ENCODE measurements around the gene PRXL2C. TPM values are rescaled to one million over a fixed set of nuclear protein-coding genes. Genes with fewer than 3 reads are reported as not detected.

The PRXL2C gene
- total RNA-seq, 1 donor from 2014 or later = 4.6 TPM

DNA sequence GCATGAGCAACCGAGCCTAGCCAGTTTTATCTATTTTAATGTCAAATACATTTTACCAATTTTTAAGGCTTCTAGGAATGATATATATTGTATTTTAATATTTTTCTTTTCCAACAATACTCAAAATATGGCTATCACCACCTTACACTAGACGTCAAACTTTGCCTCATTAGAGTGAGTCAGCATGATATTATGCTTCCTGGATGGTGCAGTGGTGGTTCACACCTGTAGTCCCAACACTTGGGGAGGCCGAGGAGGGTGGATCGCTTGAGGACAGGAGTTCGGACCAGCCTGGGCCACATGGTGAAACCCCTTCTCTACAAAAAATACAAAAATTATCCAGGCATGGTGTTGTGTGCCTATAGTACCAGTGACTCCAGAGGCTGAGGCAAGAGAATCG lies 28.2 kb downstream of the PRXL2C start:
- no peak overlapping the region for H3K4me3 Mint-ChIP-seq
- H3K27ac Mint-ChIP-seq = no peak overlapping the region
- no peak for DNase-seq (ENCODE audit: low spot score in 2 of 2, unreplicated experiment in 2 of 2)
- peaks cover under 1% of the 10 kb centered on the region for H3K4me1 Mint-ChIP-seq
- TF ChIP-seq, protein P1, sequence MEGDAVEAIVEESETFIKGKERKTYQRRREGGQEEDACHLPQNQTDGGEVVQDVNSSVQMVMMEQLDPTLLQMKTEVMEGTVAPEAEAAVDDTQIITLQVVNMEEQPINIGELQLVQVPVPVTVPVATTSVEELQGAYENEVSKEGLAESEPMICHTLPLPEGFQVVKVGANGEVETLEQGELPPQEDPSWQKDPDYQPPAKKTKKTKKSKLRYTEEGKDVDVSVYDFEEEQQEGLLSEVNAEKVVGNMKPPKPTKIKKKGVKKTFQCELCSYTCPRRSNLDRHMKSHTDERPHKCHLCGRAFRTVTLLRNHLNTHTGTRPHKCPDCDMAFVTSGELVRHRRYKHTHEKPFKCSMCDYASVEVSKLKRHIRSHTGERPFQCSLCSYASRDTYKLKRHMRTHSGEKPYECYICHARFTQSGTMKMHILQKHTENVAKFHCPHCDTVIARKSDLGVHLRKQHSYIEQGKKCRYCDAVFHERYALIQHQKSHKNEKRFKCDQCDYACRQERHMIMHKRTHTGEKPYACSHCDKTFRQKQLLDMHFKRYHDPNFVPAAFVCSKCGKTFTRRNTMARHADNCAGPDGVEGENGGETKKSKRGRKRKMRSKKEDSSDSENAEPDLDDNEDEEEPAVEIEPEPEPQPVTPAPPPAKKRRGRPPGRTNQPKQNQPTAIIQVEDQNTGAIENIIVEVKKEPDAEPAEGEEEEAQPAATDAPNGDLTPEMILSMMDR (IDR thresholded peaks at IDR 0.05; ENCODE audit: unreplicated experiment) = no peak
- H3K9me3 Mint-ChIP-seq = no peaks in the 10 kb centered on the region
- peaks cover 7% of the 10 kb centered on the region for H3K27me3 Mint-ChIP-seq (ENCODE audit: low read depth)
- no peaks in the 10 kb centered on the region for H3K36me3 Mint-ChIP-seq

DNA sequence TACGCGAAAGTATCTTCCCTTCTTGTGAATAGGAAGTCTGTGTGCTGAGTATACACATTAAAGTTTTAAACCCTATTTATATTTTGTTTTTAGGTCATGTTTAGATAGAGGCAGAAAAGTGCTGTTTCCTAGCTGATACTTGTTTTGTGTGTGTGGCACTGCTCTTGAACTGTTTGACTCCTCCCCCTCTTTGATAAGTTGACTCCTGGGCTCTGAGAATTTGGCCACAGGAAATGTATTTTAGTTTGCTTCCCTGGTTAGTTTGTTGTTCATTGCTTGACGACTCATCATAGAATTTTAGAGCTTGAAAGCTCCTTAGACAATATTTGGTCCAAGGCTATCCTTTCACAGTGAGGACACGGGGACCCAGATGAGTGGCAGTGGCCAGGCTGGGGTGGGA lies 33.5 kb downstream of the PRXL2C start:
- Mint-ChIP-seq H3K36me3 (no peaks in the 10 kb centered on the region), H3K4me3 (no peak overlapping the region), H3K27ac (peak overlapping the region; percentile 22), H3K27me3 (ENCODE audit: low read depth) (no peaks in the 10 kb centered on the region), H3K4me1 (peaks cover 35% of the 10 kb centered on the region), H3K9me3 (no peaks in the 10 kb centered on the region)
- TF ChIP-seq, protein P1 (IDR thresholded peaks at IDR 0.05; ENCODE audit: unreplicated experiment) = no peak
- DNase-seq (ENCODE audit: low spot score in 2 of 2, unreplicated experiment in 2 of 2) = no peak

DNA sequence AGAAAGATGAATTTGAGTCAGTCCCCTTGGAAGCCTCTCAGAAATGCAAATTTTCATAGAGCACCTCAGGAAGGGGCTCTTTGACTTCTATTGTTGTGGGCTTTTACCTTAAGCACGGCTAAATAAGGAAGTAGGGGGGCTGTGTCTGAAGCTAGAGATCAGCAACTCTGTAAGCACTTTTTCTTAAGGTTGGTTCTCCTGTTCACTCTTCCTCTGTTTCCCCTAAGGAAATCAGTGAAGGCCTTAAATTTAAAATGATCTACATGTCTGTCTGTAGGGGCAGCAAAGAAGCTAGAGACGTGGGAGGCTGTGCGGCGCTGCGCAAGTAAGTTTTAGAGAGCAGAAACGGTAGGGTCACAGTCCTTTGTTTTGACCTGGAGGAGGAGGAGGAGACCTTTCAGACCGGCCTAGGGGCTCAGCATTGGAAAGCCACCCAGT lies 34.3 kb downstream of the PRXL2C start:
- TF ChIP-seq, protein P1 (IDR thresholded peaks at IDR 0.05; ENCODE audit: unreplicated experiment) = no peak
- Mint-ChIP-seq H3K4me1 (peaks cover 35% of the 10 kb centered on the region), H3K36me3 (no peaks in the 10 kb centered on the region), H3K27ac (peak overlapping the region; percentile 95), H3K9me3 (no peaks in the 10 kb centered on the region), H3K27me3 (ENCODE audit: low read depth) (no peaks in the 10 kb centered on the region), H3K4me3 (peak overlapping the region; percentile 80)
- no peak for DNase-seq (ENCODE audit: low spot score in 2 of 2, unreplicated experiment in 2 of 2)

DNA sequence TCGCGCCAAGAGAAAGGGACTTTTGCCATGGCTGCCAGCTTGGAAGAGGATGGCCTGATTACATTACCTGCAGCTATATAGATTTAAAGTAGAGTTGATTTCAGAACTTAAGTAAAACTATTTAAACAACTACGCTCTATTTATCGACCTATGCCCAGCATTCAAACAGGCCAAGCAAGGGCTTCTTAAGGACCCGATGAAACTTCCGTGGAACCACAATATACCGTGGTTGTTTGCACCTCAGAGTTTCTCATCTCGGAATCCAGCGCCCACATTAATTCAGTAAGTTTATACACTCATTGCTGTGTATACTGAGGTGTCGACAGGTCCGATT lies 35.0 kb downstream of the PRXL2C start:
- H3K36me3 Mint-ChIP-seq = no peaks in the 10 kb centered on the region

DNA sequence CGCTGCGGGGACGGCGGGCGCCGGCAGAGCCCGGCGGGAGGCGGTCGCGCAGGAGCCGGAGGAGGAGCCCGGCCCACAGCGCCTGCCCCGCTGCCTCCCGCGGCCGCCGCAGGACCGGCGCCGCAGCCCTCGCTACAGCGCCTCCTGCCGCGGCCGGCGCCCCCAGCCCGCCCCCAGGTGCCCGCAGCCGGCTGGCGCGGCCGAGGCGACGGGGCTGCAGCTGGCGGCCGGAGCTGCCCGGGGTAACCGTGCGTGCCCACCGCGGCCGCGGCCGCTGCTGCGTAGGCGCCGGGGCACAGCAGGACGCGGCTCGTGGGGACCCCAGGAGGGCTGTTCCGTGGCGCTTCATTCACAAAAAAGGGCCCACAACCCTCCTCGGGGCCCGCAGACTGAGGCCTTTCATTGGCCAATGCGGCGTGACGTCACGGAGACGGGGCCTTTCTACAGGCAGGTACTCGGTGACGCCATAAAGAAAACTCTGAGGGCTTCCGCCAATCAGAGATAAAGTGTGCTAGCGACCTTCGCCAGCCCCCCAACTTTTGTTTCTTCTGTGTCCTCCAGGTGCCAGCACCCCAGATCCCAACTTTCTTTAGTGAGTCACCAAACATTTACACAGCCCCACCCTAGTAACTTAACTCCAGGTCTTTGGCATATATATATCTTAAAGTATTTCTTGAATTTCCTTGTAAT lies 35.5 kb downstream of the PRXL2C start, which contains the start of gene CDC14B:
TSS of gene CDC14B (minus strand) at position 353 of the 690 bp plus-strand sequence. CDS start 465 bp downstream, outside the sequence.
- Mint-ChIP-seq H3K36me3 (no peaks in the 10 kb centered on the region), H3K4me3 (peak within 1 kb of the TSS; percentile 80), H3K9me3 (no peaks in the 10 kb centered on the region), H3K27me3 (ENCODE audit: low read depth) (no peaks in the 10 kb centered on the region), H3K4me1 (peaks cover 35% of the 10 kb centered on the region), H3K27ac (peak within 1 kb of the TSS; percentile 95)
- DNase-seq (ENCODE audit: low spot score in 2 of 2, unreplicated experiment in 2 of 2) = peak; percentile 86 to 92
- TF ChIP-seq, protein P1 (IDR thresholded peaks at IDR 0.05; ENCODE audit: unreplicated experiment) = no peak

More for the DNA sequence above, 35.0 kb downstream of the PRXL2C start:
- peaks cover 35% of the 10 kb centered on the region for H3K4me1 Mint-ChIP-seq
- H3K27ac Mint-ChIP-seq = peak overlapping the region; percentile 95
- peak overlapping the region; percentile 80 for H3K4me3 Mint-ChIP-seq
- no peaks in the 10 kb centered on the region for H3K9me3 Mint-ChIP-seq
- DNase-seq (ENCODE audit: low spot score in 2 of 2, unreplicated experiment in 2 of 2) = no peak
- H3K27me3 Mint-ChIP-seq (ENCODE audit: low read depth) = no peaks in the 10 kb centered on the region
- TF ChIP-seq, protein P1 (IDR thresholded peaks at IDR 0.05; ENCODE audit: unreplicated experiment) = no peak
